HepG2 (cell line): Measurements from ENCODE around the gene SEC14L5. TPM values are rescaled to one million over a fixed set of nuclear protein-coding genes. Genes with fewer than 3 reads are reported as not detected.

Source experiments
- BHLHE40 ChIP-seq: IDR thresholded peaks from 2 replicates; pipeline ENCODE4 v1.6.1; 2011; ENCODE audit warnings: low read length, improper control_type of control experiment
- BRCA1 ChIP-seq: sonication (generic); formaldehyde crosslinking; IDR thresholded peaks from 2 replicates; pipeline ENCODE4 v1.4.0; 2020; ENCODE audit warnings: missing genetic modification reagents
- CBX2 ChIP-seq, 2 experiments: fragments of 200-600 bp in 1 of 2; sonication (generic); formaldehyde crosslinking in 1 of 2; IDR thresholded peaks; 2 replicates each; pipeline versions ENCODE4 v1.7.0 to v1.8.1; 2018 to 2022; ENCODE audit warnings: low read depth in 2 of 2, low read length in 1 of 2, mild to moderate bottlenecking in 1 of 2, missing genetic modification reagents in 1 of 2
- CCDC6 ChIP-seq: sonication (generic); formaldehyde crosslinking; IDR thresholded peaks from 2 replicates; pipeline ENCODE4 v1.8.1; 2022; ENCODE audit warnings: mild to moderate bottlenecking, missing genetic modification reagents, moderate library complexity
- GATAD2A ChIP-seq: IDR thresholded peaks from 2 replicates; pipeline ENCODE4 v1.6.1; 2016
- GLI4 ChIP-seq: sonication (generic); formaldehyde crosslinking; IDR thresholded peaks from 2 replicates; pipeline ENCODE4 v1.5.1; 2020; ENCODE audit warnings: missing genetic modification reagents, mild to moderate bottlenecking, moderate library complexity, borderline replicate concordance
- GPN1 ChIP-seq: sonication (generic); formaldehyde crosslinking; IDR thresholded peaks from 2 replicates; pipeline ENCODE4 v1.5.1; 2020; ENCODE audit warnings: missing genetic modification reagents, borderline replicate concordance
- HNF4A ChIP-seq: sonication (generic); formaldehyde crosslinking; IDR thresholded peaks from 2 replicates; pipeline ENCODE4 v1.4.0; 2020; ENCODE audit warnings: missing genetic modification reagents
- MEIS1 ChIP-seq: sonication (generic); formaldehyde crosslinking; IDR thresholded peaks from 2 replicates; pipeline ENCODE4 v1.9.0; 2021; ENCODE audit warnings: mild to moderate bottlenecking, missing genetic modification reagents, moderate library complexity, borderline replicate concordance
- MYPOP ChIP-seq: sonication (generic); formaldehyde crosslinking; IDR thresholded peaks from 2 replicates; pipeline ENCODE4 v1.8.1; 2023; ENCODE audit warnings: mild to moderate bottlenecking, moderate library complexity, missing genetic modification reagents
- PPARG ChIP-seq: conservative IDR thresholded peaks from 2 replicates; pipeline ENCODE4 v1.6.1; 2016; ENCODE audit warnings: missing biosample characterization, missing genetic modification reagents
- SAFB2 ChIP-seq: sonication (generic); formaldehyde crosslinking; IDR thresholded peaks from 2 replicates; pipeline ENCODE4 v1.5.1; 2020; ENCODE audit warnings: missing genetic modification reagents, low read depth, mild to moderate bottlenecking, borderline replicate concordance
- ZEB1 ChIP-seq: IDR thresholded peaks from 2 replicates; pipeline ENCODE4 v1.6.1; 2012; ENCODE audit warnings: mild to moderate bottlenecking, low read depth, inconsistent platforms; ENCODE audit not compliant: insufficient replicate concordance
- ZFP90 ChIP-seq: sonication (generic); formaldehyde crosslinking; IDR thresholded peaks from 2 replicates; pipeline ENCODE4 v1.8.0; 2022; ENCODE audit warnings: missing genetic modification reagents, mild to moderate bottlenecking, inconsistent platforms, borderline replicate concordance
- ZNF18 ChIP-seq: sonication (generic); formaldehyde crosslinking; IDR thresholded peaks from 2 replicates; pipeline ENCODE4 v1.8.0; 2022; ENCODE audit warnings: mild to moderate bottlenecking, missing genetic modification reagents; ENCODE audit not compliant: insufficient replicate concordance
- ZNF3 ChIP-seq: IDR thresholded peaks from 2 replicates; pipeline ENCODE4 v1.7.0; 2017; ENCODE audit warnings: inconsistent platforms
- ZNF326 ChIP-seq: sonication (generic); formaldehyde crosslinking; IDR thresholded peaks from 2 replicates; pipeline ENCODE4 v1.4.0; 2020; ENCODE audit warnings: missing genetic modification reagents, borderline replicate concordance
- ZNF382 ChIP-seq: sonication (generic); formaldehyde crosslinking; IDR thresholded peaks from 2 replicates; pipeline ENCODE4 v1.5.0; 2020; ENCODE audit warnings: missing genetic modification reagents, mild to moderate bottlenecking, borderline replicate concordance
- ZNF546 ChIP-seq: sonication (generic); formaldehyde crosslinking; conservative IDR thresholded peaks from 2 replicates; pipeline ENCODE4 v1.8.1; 2023; ENCODE audit warnings: mild to moderate bottlenecking, missing genetic modification reagents
- ZNF891 ChIP-seq: sonication (generic); formaldehyde crosslinking; IDR thresholded peaks from 2 replicates; pipeline ENCODE4 v1.5.0; 2020; ENCODE audit warnings: mild to moderate bottlenecking, missing genetic modification reagents
- ZSCAN31 ChIP-seq: sonication (generic); formaldehyde crosslinking; IDR thresholded peaks from 2 replicates; pipeline ENCODE4 v1.5.0; 2020; ENCODE audit warnings: low read depth, mild to moderate bottlenecking, missing genetic modification reagents
- polyA plus RNA-seq, 8 experiments: library from polyadenylated mRNA; depleted of rRNA in 3 of 8; stranded (reverse) in 7 of 8; unstranded in 1 of 8; fragments of >200 nt; fragmentation: Illumina TruSeq in 4 of 8; extraction: Trizol in 4 of 8; gene quantifications; 2 replicates each; pipeline versions ENCODE4 v1.2.1 to v1.2.3, GENCODE V29; 2011 to 2016; ENCODE audit warnings: low read depth in 4 of 8, missing spikeins in 1 of 8, mixed read lengths in 1 of 8; ENCODE audit not compliant: insufficient read depth in 1 of 8
- total RNA-seq, 5 experiments: library from RNA; depleted of rRNA; stranded (reverse); fragments of >200 nt; fragmentation: Illumina TruSeq; extraction: Trizol; gene quantifications; 2 replicates each; pipeline ENCODE4 v1.2.3, GENCODE V29; 2016; ENCODE audit warnings: low read depth in 1 of 5
- TF ChIP-seq, protein P1 (sequence below): sonication (generic); formaldehyde crosslinking; IDR thresholded peaks from 2 replicates; pipeline ENCODE4 v1.4.0; 2020; ENCODE audit warnings: missing genetic modification reagents, borderline replicate concordance

The SEC14L5 gene
- total and polyA plus RNA-seq, 2 of the 13 experiments (the other 11 are each of a cell fraction or from before 2014, with no cell fraction given) = 0.40 to 0.42 TPM

GRCh38 chr16:4957720-4958509 is at the start of gene SEC14L5 (continued):
- TF ChIP-seq CCDC6 (CRISPR knock-in tag) (no peak), MEIS1 (CRISPR knock-in tag) (no peak), PPARG (CRISPR knock-in tag) (0 out of 2 replicates have a peak, but pooled peaks have one; percentile 43), ZSCAN31 (CRISPR knock-in tag) (no peak; the same call in 1 of the 2 replicates), BRCA1 (CRISPR knock-in tag) (0 out of 2 replicates have a peak, but pooled peaks have one; percentile 42), GATAD2A (CRISPR knock-in tag) (peak; percentile 62), CBX2 (IDR thresholded peaks at IDR 0.05; ENCODE audit: low read depth, low read length) (no peak), CBX2 (CRISPR knock-in tag; IDR thresholded peaks at IDR 0.05; ENCODE audit: low read depth) (no peak), BHLHE40 (peak; percentile 47; the same call in 1 of the 2 replicates), HNF4A (CRISPR knock-in tag) (0 out of 2 replicates have a peak, but pooled peaks have one; percentile 52), ZNF546 (CRISPR knock-in tag) (0 out of 2 replicates have a peak, but pooled peaks have one; percentile 35), ZNF891 (peak; percentile 54; the same call in 1 of the 2 replicates), ZNF3 (CRISPR knock-in tag) (no peak), ZNF18 (peak; percentile 39), ZEB1 (peak; percentile 98), ZNF326 (no peak), ZNF382 (CRISPR knock-in tag) (no peak), MYPOP (CRISPR knock-in tag) (peak; percentile 84), SAFB2 (CRISPR knock-in tag) (0 out of 2 replicates have a peak, but pooled peaks have one; percentile 43), GLI4 (CRISPR knock-in tag) (no peak), ZFP90 (peak; percentile 28), GPN1 (CRISPR knock-in tag) (no peak)
- TF ChIP-seq, protein P1, sequence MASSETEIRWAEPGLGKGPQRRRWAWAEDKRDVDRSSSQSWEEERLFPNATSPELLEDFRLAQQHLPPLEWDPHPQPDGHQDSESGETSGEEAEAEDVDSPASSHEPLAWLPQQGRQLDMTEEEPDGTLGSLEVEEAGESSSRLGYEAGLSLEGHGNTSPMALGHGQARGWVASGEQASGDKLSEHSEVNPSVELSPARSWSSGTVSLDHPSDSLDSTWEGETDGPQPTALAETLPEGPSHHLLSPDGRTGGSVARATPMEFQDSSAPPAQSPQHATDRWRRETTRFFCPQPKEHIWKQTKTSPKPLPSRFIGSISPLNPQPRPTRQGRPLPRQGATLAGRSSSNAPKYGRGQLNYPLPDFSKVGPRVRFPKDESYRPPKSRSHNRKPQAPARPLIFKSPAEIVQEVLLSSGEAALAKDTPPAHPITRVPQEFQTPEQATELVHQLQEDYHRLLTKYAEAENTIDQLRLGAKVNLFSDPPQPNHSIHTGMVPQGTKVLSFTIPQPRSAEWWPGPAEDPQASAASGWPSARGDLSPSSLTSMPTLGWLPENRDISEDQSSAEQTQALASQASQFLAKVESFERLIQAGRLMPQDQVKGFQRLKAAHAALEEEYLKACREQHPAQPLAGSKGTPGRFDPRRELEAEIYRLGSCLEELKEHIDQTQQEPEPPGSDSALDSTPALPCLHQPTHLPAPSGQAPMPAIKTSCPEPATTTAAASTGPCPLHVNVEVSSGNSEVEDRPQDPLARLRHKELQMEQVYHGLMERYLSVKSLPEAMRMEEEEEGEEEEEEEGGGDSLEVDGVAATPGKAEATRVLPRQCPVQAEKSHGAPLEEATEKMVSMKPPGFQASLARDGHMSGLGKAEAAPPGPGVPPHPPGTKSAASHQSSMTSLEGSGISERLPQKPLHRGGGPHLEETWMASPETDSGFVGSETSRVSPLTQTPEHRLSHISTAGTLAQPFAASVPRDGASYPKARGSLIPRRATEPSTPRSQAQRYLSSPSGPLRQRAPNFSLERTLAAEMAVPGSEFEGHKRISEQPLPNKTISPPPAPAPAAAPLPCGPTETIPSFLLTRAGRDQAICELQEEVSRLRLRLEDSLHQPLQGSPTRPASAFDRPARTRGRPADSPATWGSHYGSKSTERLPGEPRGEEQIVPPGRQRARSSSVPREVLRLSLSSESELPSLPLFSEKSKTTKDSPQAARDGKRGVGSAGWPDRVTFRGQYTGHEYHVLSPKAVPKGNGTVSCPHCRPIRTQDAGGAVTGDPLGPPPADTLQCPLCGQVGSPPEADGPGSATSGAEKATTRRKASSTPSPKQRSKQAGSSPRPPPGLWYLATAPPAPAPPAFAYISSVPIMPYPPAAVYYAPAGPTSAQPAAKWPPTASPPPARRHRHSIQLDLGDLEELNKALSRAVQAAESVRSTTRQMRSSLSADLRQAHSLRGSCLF = no peak
